ENCODE measurements around the gene NXNL2. TPM values are rescaled to one million over a fixed set of nuclear protein-coding genes. Genes with fewer than 3 reads are reported as not detected.

NXNL2 gene
- total RNA-seq, 2 donors from 2014 or later = not detected

- no peaks in the 10 kb centered on the region for H3K4me1 ChIP-seq (ENCODE audit: control insufficient read depth, insufficient read depth, low read length)
- WGBS, 2 experiments (ENCODE audit: insufficient coverage in 1 of 2, insufficient read length in 1 of 2) = 86 to 89% methylated on average over 1 to 8 of the region's 8 CpGs
- no peak overlapping the region for H3K4me3 Mint-ChIP-seq
- no peaks in the 10 kb centered on the region for H3K36me3 Mint-ChIP-seq (ENCODE audit: low read depth)
- peaks cover 10% of the 10 kb centered on the region for H3K4me1 Mint-ChIP-seq
- no peak overlapping the region for H3K27ac ChIP-seq (ENCODE audit: low read depth, low read length)
- TF ChIP-seq CTCF (conservative IDR thresholded peaks at IDR 0.05) = no peak
- no peak overlapping the region for H3K27ac Mint-ChIP-seq
- H3K9ac ChIP-seq (ENCODE audit: extremely low read depth, low read length, poor library complexity, severe bottlenecking) = no peak overlapping the region
- H3K27me3 Mint-ChIP-seq (ENCODE audit: insufficient read depth) = peaks cover 41% of the 10 kb centered on the region
- no peak overlapping the region for H3K4me3 ChIP-seq (ENCODE audit: low read length)
- H3K36me3 ChIP-seq (ENCODE audit: control insufficient read depth, insufficient read depth, low read length) = no peaks in the 10 kb centered on the region
- peaks cover 9% of the 10 kb centered on the region for H3K27me3 ChIP-seq (ENCODE audit: control insufficient read depth, insufficient read depth, low read length, poor library complexity, severe bottlenecking)
- no peaks in the 10 kb centered on the region for H3K9me3 ChIP-seq (ENCODE audit: control insufficient read depth, low read length)
- H3K9me3 Mint-ChIP-seq = no peaks in the 10 kb centered on the region
- DNase-seq = no peak
Measured at GRCh38 chr9:88524911-88525310, 10.1 kb upstream of the NXNL2 start.

- no peak for TF ChIP-seq CTCF (conservative IDR thresholded peaks at IDR 0.05)
- H3K27me3 Mint-ChIP-seq (ENCODE audit: insufficient read depth) = peaks cover 59% of the 10 kb centered on the region
- DNase-seq = no peak
- peaks cover 11% of the 10 kb centered on the region for H3K4me1 Mint-ChIP-seq
- Histone ChIP-seq H3K27ac (ENCODE audit: low read depth, low read length) (no peak overlapping the region), H3K9me3 (ENCODE audit: control insufficient read depth, low read length) (no peaks in the 10 kb centered on the region), H3K4me1 (ENCODE audit: control insufficient read depth, insufficient read depth, low read length) (no peaks in the 10 kb centered on the region), H3K36me3 (ENCODE audit: control insufficient read depth, insufficient read depth, low read length) (no peaks in the 10 kb centered on the region), H3K27me3 (ENCODE audit: control insufficient read depth, insufficient read depth, low read length, poor library complexity, severe bottlenecking) (peaks cover 28% of the 10 kb centered on the region), H3K4me3 (ENCODE audit: low read length) (no peak overlapping the region), H3K9ac (ENCODE audit: extremely low read depth, low read length, poor library complexity, severe bottlenecking) (no peak overlapping the region)
- no peak overlapping the region for H3K4me3 Mint-ChIP-seq
- WGBS, 2 experiments (ENCODE audit: insufficient coverage in 1 of 2, insufficient read length in 1 of 2) = 78 to 92% methylated on average over 2 to 7 of the region's 7 CpGs
- no peaks in the 10 kb centered on the region for H3K36me3 Mint-ChIP-seq (ENCODE audit: low read depth)
- no peak overlapping the region for H3K27ac Mint-ChIP-seq
- H3K9me3 Mint-ChIP-seq = no peaks in the 10 kb centered on the region
Measured at GRCh38 chr9:88527618-88528017, 7.4 kb upstream of the NXNL2 start.

GRCh38 chr9:88528080-88528790 lies 6.7 kb upstream of the NXNL2 start:
- Histone ChIP-seq H3K27me3 (ENCODE audit: control insufficient read depth, insufficient read depth, low read length, poor library complexity, severe bottlenecking) (peaks cover 34% of the 10 kb centered on the region), H3K27ac (ENCODE audit: low read depth, low read length) (no peak overlapping the region), H3K9me3 (ENCODE audit: control insufficient read depth, low read length) (no peaks in the 10 kb centered on the region), H3K36me3 (ENCODE audit: control insufficient read depth, insufficient read depth, low read length) (no peaks in the 10 kb centered on the region), H3K9ac (ENCODE audit: extremely low read depth, low read length, poor library complexity, severe bottlenecking) (no peak overlapping the region), H3K4me1 (ENCODE audit: control insufficient read depth, insufficient read depth, low read length) (no peaks in the 10 kb centered on the region), H3K4me3 (ENCODE audit: low read length) (no peak overlapping the region)
- DNase-seq = no peak
- Mint-ChIP-seq H3K27me3 (ENCODE audit: insufficient read depth) (peaks cover 61% of the 10 kb centered on the region), H3K36me3 (ENCODE audit: low read depth) (no peaks in the 10 kb centered on the region), H3K4me3 (no peak overlapping the region), H3K9me3 (no peaks in the 10 kb centered on the region), H3K27ac (no peak overlapping the region), H3K4me1 (peaks cover 11% of the 10 kb centered on the region)
- 86 to 95% methylated on average over 5 to 6 of the region's 6 CpGs for WGBS, 2 experiments (ENCODE audit: insufficient coverage in 1 of 2, insufficient read length in 1 of 2)
- no peak for TF ChIP-seq CTCF (conservative IDR thresholded peaks at IDR 0.05)
